GM12878 (cell line): Measurements from ENCODE around the gene SASH1.

ENCODE experiments used
- ASH2L ChIP-seq: fragments of 300-600, 200-600 bp; sonication (generic); IDR thresholded peaks from 2 replicates; pipeline ENCODE4 v1.6.1; 2017; ENCODE audit warnings: low read depth, mild to moderate bottlenecking, borderline replicate concordance
- CEBPB ChIP-seq, 2 experiments: fragments of 150-350 bp in 1 of 2; IDR thresholded peaks; 2 replicates each; pipeline ENCODE4 v1.6.1; 2012 to 2014; ENCODE audit warnings: low read depth in 2 of 2, low read length in 2 of 2, borderline replicate concordance in 1 of 2, inconsistent platforms in 1 of 2
- CHD1 ChIP-seq: IDR thresholded peaks from 2 replicates; pipeline ENCODE4 v1.6.1; 2012; ENCODE audit warnings: low read depth, low read length, improper control_type of control experiment
- CTCF ChIP-seq, 3 experiments: IDR thresholded peaks in 2 of 3; conservative IDR thresholded peaks in 1 of 3; 2 replicates each; pipeline ENCODE4 v1.5.1; 2011; ENCODE audit warnings: low read depth in 3 of 3, low read length in 3 of 3, mild to moderate bottlenecking in 3 of 3, control low read depth in 2 of 3, moderate library complexity in 2 of 3, inconsistent platforms in 1 of 3, mixed read lengths in 1 of 3; ENCODE audit not compliant: control insufficient read depth in 2 of 3, insufficient read depth in 1 of 3; ENCODE audit errors: extremely low read depth in 1 of 3
- ESRRA ChIP-seq: IDR thresholded peaks from 2 replicates; pipeline ENCODE4 v1.6.1; 2012; ENCODE audit warnings: mild to moderate bottlenecking, low read length, improper control_type of control experiment
- GABPA ChIP-seq: IDR thresholded peaks from 2 replicates; pipeline ENCODE4 v1.6.1; 2014; ENCODE audit warnings: antibody characterized with exemption, low read depth, mild to moderate bottlenecking, inconsistent platforms
- IRF5 ChIP-seq: fragments of 450-650 bp; IDR thresholded peaks from 2 replicates; pipeline ENCODE4 v1.6.1; 2017; ENCODE audit warnings: borderline replicate concordance
- MEF2A ChIP-seq: IDR thresholded peaks from 2 replicates; pipeline ENCODE4 v1.6.1; 2011; ENCODE audit warnings: low read depth, mild to moderate bottlenecking, low read length, moderate library complexity; ENCODE audit not compliant: insufficient read depth
- NR2F1 ChIP-seq: fragments of 450-650 bp; conservative IDR thresholded peaks from 2 replicates; pipeline ENCODE4 v1.6.1; 2017; ENCODE audit warnings: mild to moderate bottlenecking
- POLR2A ChIP-seq: IDR thresholded peaks from 2 replicates; pipeline ENCODE4 v1.6.1; 2011; ENCODE audit warnings: low read depth, mild to moderate bottlenecking, low read length
- RAD21 ChIP-seq: IDR thresholded peaks from 2 replicates; pipeline ENCODE4 v1.6.1; 2011; ENCODE audit warnings: mild to moderate bottlenecking, low read depth, low read length, moderate library complexity; ENCODE audit not compliant: insufficient read depth
- ZBED1 ChIP-seq: IDR thresholded peaks from 2 replicates; pipeline ENCODE4 v1.6.1; 2016; ENCODE audit warnings: borderline replicate concordance
- ZZZ3 ChIP-seq: IDR thresholded peaks from 2 replicates; pipeline ENCODE4 v1.6.1; 2011; ENCODE audit warnings: low read depth; ENCODE audit not compliant: control insufficient read depth, insufficient read length

GRCh38 chr6:148423133-148423532 lies 80.5 kb downstream of the SASH1 start:
- TF ChIP-seq MEF2A (no peak), ASH2L (no peak), ZZZ3 (no peak), RAD21 (no peak), CTCF (IDR thresholded peaks at IDR 0.05 in 2 of 3, conservative IDR thresholded peaks at IDR 0.05 in 1 of 3; ENCODE audit: control insufficient read depth in 2 of 3, extremely low read depth in 1 of 3, insufficient read depth in 1 of 3, low read depth in 3 of 3, low read length in 3 of 3) (no peak), GABPA (no peak), CHD1 (no peak), CEBPB (IDR thresholded peaks at IDR 0.05; ENCODE audit: borderline replicate concordance in 1 of 2, low read depth in 2 of 2, low read length in 2 of 2) (no peak), POLR2A (no peak), ESRRA (no peak), ZBED1 (no peak), IRF5 (no peak), NR2F1 (no peak)
